Body of pancreas (tissue), 4 donors: Measurements from ENCODE around the gene SLC29A2.

Experiments
- POLR2A ChIP-seq, 3 donors: fragments of 450-650 bp; IDR thresholded peaks; one replicate each; pipeline ENCODE4 v1.6.1; 2016; ENCODE audit warnings: antibody characterized with exemption in 3 of 3, mild to moderate bottlenecking in 2 of 3
- TF ChIP-seq, protein P1 (sequence below), 7 experiments: fragments of 450-650 bp in 4 of 7; fragments of 200-600 bp in 3 of 7; sonication (generic) in 3 of 7; IDR thresholded peaks; one replicate each; pipeline ENCODE4 v1.5.1; 2016 to 2019; ENCODE audit warnings: antibody characterized with exemption in 7 of 7

DNA sequence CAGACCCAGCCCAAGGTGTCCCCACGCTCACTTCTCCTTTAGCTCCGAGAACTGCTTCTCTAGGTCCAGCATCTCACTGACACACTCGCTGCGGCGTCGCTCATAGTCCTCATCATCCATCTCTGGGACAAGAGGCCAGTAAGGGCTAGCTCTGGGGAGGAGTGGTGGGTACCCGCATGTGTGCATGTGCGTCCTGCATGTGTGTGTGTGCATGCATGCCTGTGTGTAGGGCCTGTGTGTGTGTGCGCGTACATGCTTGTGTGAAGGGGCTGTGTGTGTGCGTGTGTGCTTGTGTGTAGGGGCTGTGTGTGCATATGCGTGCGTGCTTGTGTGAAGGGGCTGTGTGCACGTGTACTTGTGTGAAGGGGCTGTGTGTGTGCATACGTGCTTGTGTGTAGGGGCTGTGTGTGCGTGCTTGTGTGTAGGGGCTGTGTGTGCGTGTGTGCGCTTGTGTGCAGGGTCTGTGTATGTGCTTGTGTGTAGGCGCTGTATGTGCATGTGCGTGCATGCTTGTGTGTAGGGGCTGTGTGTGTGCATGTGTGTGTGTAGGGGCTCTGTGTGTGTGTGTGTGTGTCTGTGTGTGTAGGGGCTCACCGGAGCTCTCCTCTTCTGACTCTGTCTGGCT is 29.9 kb downstream of the SLC29A2 start:
- TF ChIP-seq, protein P1, sequence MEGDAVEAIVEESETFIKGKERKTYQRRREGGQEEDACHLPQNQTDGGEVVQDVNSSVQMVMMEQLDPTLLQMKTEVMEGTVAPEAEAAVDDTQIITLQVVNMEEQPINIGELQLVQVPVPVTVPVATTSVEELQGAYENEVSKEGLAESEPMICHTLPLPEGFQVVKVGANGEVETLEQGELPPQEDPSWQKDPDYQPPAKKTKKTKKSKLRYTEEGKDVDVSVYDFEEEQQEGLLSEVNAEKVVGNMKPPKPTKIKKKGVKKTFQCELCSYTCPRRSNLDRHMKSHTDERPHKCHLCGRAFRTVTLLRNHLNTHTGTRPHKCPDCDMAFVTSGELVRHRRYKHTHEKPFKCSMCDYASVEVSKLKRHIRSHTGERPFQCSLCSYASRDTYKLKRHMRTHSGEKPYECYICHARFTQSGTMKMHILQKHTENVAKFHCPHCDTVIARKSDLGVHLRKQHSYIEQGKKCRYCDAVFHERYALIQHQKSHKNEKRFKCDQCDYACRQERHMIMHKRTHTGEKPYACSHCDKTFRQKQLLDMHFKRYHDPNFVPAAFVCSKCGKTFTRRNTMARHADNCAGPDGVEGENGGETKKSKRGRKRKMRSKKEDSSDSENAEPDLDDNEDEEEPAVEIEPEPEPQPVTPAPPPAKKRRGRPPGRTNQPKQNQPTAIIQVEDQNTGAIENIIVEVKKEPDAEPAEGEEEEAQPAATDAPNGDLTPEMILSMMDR (IDR thresholded peaks at IDR 0.05) = no peak
- no peak for TF ChIP-seq POLR2A (IDR thresholded peaks at IDR 0.05)
